ENCODE results near the gene PIP5K1C.

The PIP5K1C gene

GRCh38 chr19:3707868-3708206 lies 7.6 kb upstream of the PIP5K1C start:
- no peak for ATAC-seq
- Mint-ChIP-seq H3K4me1 (peaks cover 12% of the 10 kb centered on the region), H3K27ac (no peak overlapping the region), H3K9me3 (no peaks in the 10 kb centered on the region), H3K27me3 (peaks cover 39% of the 10 kb centered on the region), H3K36me3 (no peaks in the 10 kb centered on the region), H3K4me3 (no peak overlapping the region)

GRCh38 chr19:3701200-3701599 lies 932 bp upstream of the PIP5K1C start:
- no peak for ATAC-seq
- Mint-ChIP-seq H3K36me3 (peaks cover 2% of the 10 kb centered on the region), H3K27ac (no peak overlapping the region), H3K4me1 (peaks cover 46% of the 10 kb centered on the region), H3K27me3 (peaks cover 15% of the 10 kb centered on the region), H3K4me3 (no peak overlapping the region), H3K9me3 (no peaks in the 10 kb centered on the region)

- Mint-ChIP-seq H3K4me3 (peak overlapping the region; percentile 87), H3K36me3 (peaks cover 11% of the 10 kb centered on the region), H3K4me1 (peaks cover 45% of the 10 kb centered on the region), H3K9me3 (no peaks in the 10 kb centered on the region), H3K27ac (peak overlapping the region; percentile 86), H3K27me3 (peaks cover 1% of the 10 kb centered on the region)
- no peak for ATAC-seq
These were observed 477 bp downstream of the PIP5K1C start for GRCh38 chr19:3699741-3700241.

- ATAC-seq: no peak
- peak overlapping the region; percentile 87 for H3K4me3 Mint-ChIP-seq
- peak overlapping the region; percentile 86 for H3K27ac Mint-ChIP-seq
- H3K36me3 Mint-ChIP-seq: peaks cover 11% of the 10 kb centered on the region
- no peaks in the 10 kb centered on the region for H3K27me3 Mint-ChIP-seq
- H3K9me3 Mint-ChIP-seq: no peaks in the 10 kb centered on the region
- H3K4me1 Mint-ChIP-seq: peaks cover 45% of the 10 kb centered on the region
These were observed 1.1 kb downstream of the PIP5K1C start for GRCh38 chr19:3698974-3699740.

- ATAC-seq: peak; percentile 40
- Mint-ChIP-seq H3K27me3 (no peaks in the 10 kb centered on the region), H3K27ac (peak overlapping the region; percentile 86), H3K4me1 (peaks cover 45% of the 10 kb centered on the region), H3K36me3 (peaks cover 11% of the 10 kb centered on the region), H3K9me3 (no peaks in the 10 kb centered on the region), H3K4me3 (peak overlapping the region; percentile 61)
These were observed 1.8 kb downstream of the PIP5K1C start for GRCh38 chr19:3698386-3698950.

GRCh38 chr19:3697671-3698385 lies 2.4 kb downstream of the PIP5K1C start:
- H3K27me3 Mint-ChIP-seq: no peaks in the 10 kb centered on the region
- no peak for ATAC-seq
- peak overlapping the region; percentile 86 for H3K27ac Mint-ChIP-seq
- H3K4me3 Mint-ChIP-seq: peak overlapping the region; percentile 61
- H3K36me3 Mint-ChIP-seq: peaks cover 14% of the 10 kb centered on the region
- no peaks in the 10 kb centered on the region for H3K9me3 Mint-ChIP-seq
- H3K4me1 Mint-ChIP-seq: peaks cover 48% of the 10 kb centered on the region

GRCh38 chr19:3697094-3697493 lies 3.2 kb downstream of the PIP5K1C start:
- Mint-ChIP-seq H3K27ac (no peak overlapping the region), H3K27me3 (no peaks in the 10 kb centered on the region), H3K9me3 (no peaks in the 10 kb centered on the region), H3K4me1 (peaks cover 51% of the 10 kb centered on the region), H3K36me3 (peaks cover 17% of the 10 kb centered on the region), H3K4me3 (no peak overlapping the region)
- no peak for ATAC-seq

- Mint-ChIP-seq H3K9me3 (no peaks in the 10 kb centered on the region), H3K36me3 (peaks cover 17% of the 10 kb centered on the region), H3K27me3 (no peaks in the 10 kb centered on the region), H3K4me3 (peak overlapping the region; percentile 40), H3K4me1 (peaks cover 51% of the 10 kb centered on the region), H3K27ac (no peak overlapping the region)
- ATAC-seq: no peak
These were observed 3.6 kb downstream of the PIP5K1C start for GRCh38 chr19:3696660-3696995.

- H3K4me1 Mint-ChIP-seq: peaks cover 51% of the 10 kb centered on the region
- H3K4me3 Mint-ChIP-seq: peak overlapping the region; percentile 17
- no peak overlapping the region for H3K27ac Mint-ChIP-seq
- H3K9me3 Mint-ChIP-seq: no peaks in the 10 kb centered on the region
- no peak for ATAC-seq
- H3K27me3 Mint-ChIP-seq: no peaks in the 10 kb centered on the region
- H3K36me3 Mint-ChIP-seq: peaks cover 22% of the 10 kb centered on the region
These were observed 4.1 kb downstream of the PIP5K1C start for GRCh38 chr19:3695986-3696659.

- no peak for ATAC-seq
- Mint-ChIP-seq H3K27ac (no peak overlapping the region), H3K4me1 (peaks cover 46% of the 10 kb centered on the region), H3K9me3 (no peaks in the 10 kb centered on the region), H3K36me3 (peaks cover 31% of the 10 kb centered on the region), H3K27me3 (no peaks in the 10 kb centered on the region), H3K4me3 (no peak overlapping the region)
These were observed 5.0 kb downstream of the PIP5K1C start for GRCh38 chr19:3695124-3695733.

- Mint-ChIP-seq H3K4me3 (no peak overlapping the region), H3K27ac (no peak overlapping the region), H3K27me3 (no peaks in the 10 kb centered on the region), H3K36me3 (peaks cover 32% of the 10 kb centered on the region), H3K4me1 (peaks cover 49% of the 10 kb centered on the region), H3K9me3 (no peaks in the 10 kb centered on the region)
- no peak for ATAC-seq
These were observed 5.7 kb downstream of the PIP5K1C start for GRCh38 chr19:3694361-3695123.

GRCh38 chr19:3693025-3693925 lies 7.0 kb downstream of the PIP5K1C start:
- no peaks in the 10 kb centered on the region for H3K27me3 Mint-ChIP-seq
- ATAC-seq: no peak
- no peak overlapping the region for H3K4me3 Mint-ChIP-seq
- peaks cover 32% of the 10 kb centered on the region for H3K36me3 Mint-ChIP-seq
- no peak overlapping the region for H3K27ac Mint-ChIP-seq
- peaks cover 48% of the 10 kb centered on the region for H3K4me1 Mint-ChIP-seq
- no peaks in the 10 kb centered on the region for H3K9me3 Mint-ChIP-seq

GRCh38 chr19:3692141-3693024 lies 7.9 kb downstream of the PIP5K1C start:
- peaks cover 43% of the 10 kb centered on the region for H3K4me1 Mint-ChIP-seq
- ATAC-seq: no peak
- H3K36me3 Mint-ChIP-seq: peaks cover 32% of the 10 kb centered on the region
- no peaks in the 10 kb centered on the region for H3K9me3 Mint-ChIP-seq
- H3K4me3 Mint-ChIP-seq: no peak overlapping the region
- H3K27ac Mint-ChIP-seq: no peak overlapping the region
- H3K27me3 Mint-ChIP-seq: no peaks in the 10 kb centered on the region
